ENCODE data around the gene POLL.
"Not testable (repeated sequence)": the region's sequence is repeated elsewhere in the genome, so short reads cannot be mapped to it uniquely, and the experiment has no call there.

Gene POLL

DNA sequence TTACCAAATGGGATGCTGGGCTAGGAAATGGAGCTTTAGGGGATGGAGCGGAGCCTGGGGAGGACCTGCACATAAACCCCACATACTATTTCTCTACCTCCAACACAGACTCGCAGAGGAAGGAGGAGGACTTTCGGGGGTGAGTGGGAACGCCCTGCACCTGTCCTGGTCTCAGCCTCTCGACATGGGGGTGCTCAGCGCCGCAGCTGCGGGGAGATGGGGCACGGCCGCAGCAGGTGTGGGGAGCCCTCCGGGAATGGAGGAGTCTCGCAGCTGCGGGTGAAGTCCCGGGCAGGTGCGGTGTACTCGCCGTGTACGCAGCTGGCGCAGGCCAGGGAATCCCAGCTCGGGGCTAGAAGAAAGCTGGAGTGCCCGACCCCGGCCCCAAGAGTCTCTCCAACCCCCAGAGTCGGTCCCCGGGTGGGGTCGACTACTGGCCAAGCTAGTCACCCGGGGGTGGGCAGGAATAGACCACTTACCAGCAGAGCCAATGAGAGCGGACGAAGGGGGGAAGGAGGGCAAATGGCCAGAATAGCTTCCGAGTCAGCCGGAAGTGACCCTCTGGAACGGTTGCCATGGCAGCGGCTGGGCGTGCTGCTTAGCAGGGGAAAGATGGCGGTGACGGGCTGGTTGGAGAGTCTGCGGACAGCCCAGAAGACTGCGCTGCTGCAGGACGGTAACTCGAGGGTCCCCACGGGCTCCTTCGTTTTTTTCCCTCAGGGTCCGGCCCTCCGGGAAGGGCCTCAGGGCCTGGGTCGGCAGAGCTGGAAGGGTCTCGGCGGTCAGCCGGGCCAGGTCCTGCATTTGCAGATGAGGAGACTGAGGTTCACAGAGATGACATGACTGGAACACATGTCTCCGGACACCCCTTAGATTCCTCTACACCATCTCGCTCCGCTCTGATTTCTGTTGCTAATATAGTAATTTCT, at the start of gene POLL, which contains the start of gene DPCD:
POLL (minus strand) TSS at position 533 of the 929 bp plus-strand sequence. CDS start 897 bp downstream, outside the sequence.
DPCD (plus strand) TSS at position 597 of the 929 bp plus-strand sequence; CDS start at position 613, 16 bp downstream.
- peak within 1 kb of the TSS; percentile 82 for H3K9ac ChIP-seq (ENCODE audit: insufficient read length)
- H3K36me3 ChIP-seq (ENCODE audit: insufficient read depth, low read length) = no peaks in the 10 kb centered on the region
- H3K9me3 ChIP-seq (ENCODE audit: low read depth, low read length) = no peaks in the 10 kb centered on the region
- H3K4me3 ChIP-seq = peak within 1 kb of the TSS; percentile 85
- TF ChIP-seq POLR2AphosphoS5 (IDR thresholded peaks at IDR 0.05; ENCODE audit: borderline replicate concordance, low read depth, low read length) (peak; percentile 57; the same call in 1 of the 2 replicates), FOXP2 (optimal IDR thresholded peaks at IDR 0.05; ENCODE audit: control extremely low read depth, extremely low read length, insufficient read depth) (no peak), EZH2 (IDR thresholded peaks at IDR 0.05) (no peak)
- no peak within 1 kb of the TSS for H3K27ac ChIP-seq
- DNase-seq (ENCODE audit: low read depth, low spot score) = no peak

- H3K36me3 ChIP-seq (ENCODE audit: insufficient read depth, low read length); H3K27ac ChIP-seq; DNase-seq (ENCODE audit: low read depth, low spot score); H3K9ac ChIP-seq (ENCODE audit: insufficient read length); H3K9me3 ChIP-seq (ENCODE audit: low read depth, low read length); H3K4me3 ChIP-seq: not testable (repeated sequence)
Observed at GRCh38 chr10:101633510-101633909, 45.5 kb upstream of the POLL start.

- Histone ChIP-seq H3K9me3 (ENCODE audit: low read depth, low read length) (no peaks in the 10 kb centered on the region), H3K27ac (no peak overlapping the region), H3K36me3 (ENCODE audit: insufficient read depth, low read length) (no peaks in the 10 kb centered on the region), H3K4me3 (no peak overlapping the region), H3K9ac (ENCODE audit: insufficient read length) (no peak overlapping the region)
- no peak for DNase-seq (ENCODE audit: low read depth, low spot score)
- TF ChIP-seq EZH2 (IDR thresholded peaks at IDR 0.05) (no peak), POLR2AphosphoS5 (IDR thresholded peaks at IDR 0.05; ENCODE audit: borderline replicate concordance, low read depth, low read length) (no peak), FOXP2 (optimal IDR thresholded peaks at IDR 0.05; ENCODE audit: control extremely low read depth, extremely low read length, insufficient read depth) (no peak)
Observed at GRCh38 chr10:101631821-101632475, 43.9 kb upstream of the POLL start.

- Histone ChIP-seq H3K4me3 (no peak overlapping the region), H3K9me3 (ENCODE audit: low read depth, low read length) (no peaks in the 10 kb centered on the region), H3K9ac (ENCODE audit: insufficient read length) (no peak overlapping the region), H3K27ac (no peak overlapping the region), H3K36me3 (ENCODE audit: insufficient read depth, low read length) (no peaks in the 10 kb centered on the region)
- no peak for DNase-seq (ENCODE audit: low read depth, low spot score)
- TF ChIP-seq POLR2AphosphoS5 (IDR thresholded peaks at IDR 0.05; ENCODE audit: borderline replicate concordance, low read depth, low read length) (no peak), FOXP2 (optimal IDR thresholded peaks at IDR 0.05; ENCODE audit: control extremely low read depth, extremely low read length, insufficient read depth) (no peak), EZH2 (IDR thresholded peaks at IDR 0.05) (no peak)
Observed at GRCh38 chr10:101630633-101630920, 42.5 kb upstream of the POLL start.

DNA sequence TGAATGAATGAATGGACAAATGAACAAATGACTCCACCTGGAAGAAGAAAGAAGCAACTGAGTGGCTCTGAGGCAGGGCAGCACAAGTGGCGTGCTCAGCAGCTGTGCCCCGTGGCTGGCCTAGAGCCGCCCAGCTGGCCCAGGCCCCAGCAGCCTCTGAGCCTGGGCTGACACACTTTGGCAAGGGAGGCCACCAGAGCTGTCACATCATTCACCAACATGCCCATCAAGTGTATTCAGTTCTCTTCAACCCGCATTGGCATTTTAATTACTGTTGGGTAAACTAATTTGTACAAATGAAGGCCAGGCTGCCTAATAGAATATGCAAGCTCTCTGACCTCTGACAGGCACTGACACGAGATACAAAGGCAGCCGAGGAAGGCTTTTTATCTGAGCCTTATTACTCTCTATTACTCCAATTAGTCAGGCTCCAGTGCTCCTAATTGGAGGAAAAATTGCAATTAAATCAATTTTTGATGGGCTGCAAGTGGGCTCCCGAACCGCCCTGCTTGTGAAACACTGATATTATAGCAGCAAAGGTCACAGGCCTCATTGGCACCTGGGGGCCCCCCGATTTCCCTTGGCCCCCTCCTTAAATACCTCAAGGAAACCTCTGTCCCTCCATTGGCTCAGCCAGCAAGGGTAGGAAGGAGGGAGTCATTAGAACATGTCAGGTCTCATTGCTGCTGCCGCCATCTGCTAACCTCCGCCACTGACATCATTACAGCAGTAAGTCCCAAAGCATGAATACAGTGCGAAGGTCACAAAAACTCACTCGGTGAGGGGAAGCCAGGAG, 42.0 kb upstream of the POLL start:
- Histone ChIP-seq H3K9me3 (ENCODE audit: low read depth, low read length) (no peaks in the 10 kb centered on the region), H3K9ac (ENCODE audit: insufficient read length) (no peak overlapping the region), H3K27ac (no peak overlapping the region), H3K4me3 (no peak overlapping the region), H3K36me3 (ENCODE audit: insufficient read depth, low read length) (no peaks in the 10 kb centered on the region)
- TF ChIP-seq FOXP2 (optimal IDR thresholded peaks at IDR 0.05; ENCODE audit: control extremely low read depth, extremely low read length, insufficient read depth) = no peak
- no peak for TF ChIP-seq EZH2 (IDR thresholded peaks at IDR 0.05)
- TF ChIP-seq POLR2AphosphoS5 (IDR thresholded peaks at IDR 0.05; ENCODE audit: borderline replicate concordance, low read depth, low read length) = no peak
- no peak for DNase-seq (ENCODE audit: low read depth, low spot score)

- H3K4me3 ChIP-seq = no peak overlapping the region
- no peak overlapping the region for H3K27ac ChIP-seq
- DNase-seq (ENCODE audit: low read depth, low spot score) = no peak
- no peaks in the 10 kb centered on the region; the same call in 1 of the 2 replicates for H3K36me3 ChIP-seq (ENCODE audit: insufficient read depth, low read length)
- TF ChIP-seq EZH2 (IDR thresholded peaks at IDR 0.05) (no peak), POLR2AphosphoS5 (IDR thresholded peaks at IDR 0.05; ENCODE audit: borderline replicate concordance, low read depth, low read length) (no peak), FOXP2 (optimal IDR thresholded peaks at IDR 0.05; ENCODE audit: control extremely low read depth, extremely low read length, insufficient read depth) (no peak)
- H3K9ac ChIP-seq (ENCODE audit: insufficient read length) = no peak overlapping the region
- no peaks in the 10 kb centered on the region for H3K9me3 ChIP-seq (ENCODE audit: low read depth, low read length)
Observed at GRCh38 chr10:101625821-101626412, 37.9 kb upstream of the POLL start.

DNA sequence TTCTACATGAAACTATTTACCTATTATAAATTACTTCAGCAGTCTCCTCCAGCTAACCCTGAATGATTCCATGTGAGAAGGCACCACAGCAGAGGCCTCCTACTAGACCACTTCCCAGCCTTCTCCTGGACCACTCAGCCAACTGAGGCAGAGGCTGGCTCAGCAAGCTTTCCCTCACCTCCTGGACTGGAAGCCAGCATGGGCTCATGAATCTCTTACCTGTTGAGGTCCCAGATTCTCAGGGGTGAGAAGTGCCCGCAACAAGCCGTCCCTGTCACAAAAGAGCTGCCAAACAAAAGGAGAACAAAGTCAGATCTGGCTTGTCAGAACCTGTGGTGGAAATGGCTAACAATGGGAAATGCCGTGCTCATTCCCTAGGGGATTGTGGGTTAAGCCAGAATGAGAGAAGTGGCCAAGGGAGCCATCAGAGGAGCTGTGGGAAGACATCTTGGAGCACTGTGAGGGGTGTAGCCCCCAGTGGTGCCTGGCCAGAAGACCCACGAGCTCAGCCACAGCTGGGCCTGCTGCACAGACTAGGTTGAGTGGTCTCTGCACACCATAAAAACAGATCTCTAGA, 36.6 kb upstream of the POLL start:
- Histone ChIP-seq H3K4me3 (no peak overlapping the region), H3K27ac (no peak overlapping the region), H3K9me3 (ENCODE audit: low read depth, low read length) (no peaks in the 10 kb centered on the region), H3K36me3 (ENCODE audit: insufficient read depth, low read length) (no peaks in the 10 kb centered on the region; the same call in 1 of the 2 replicates), H3K9ac (ENCODE audit: insufficient read length) (no peak overlapping the region)
- no peak for DNase-seq (ENCODE audit: low read depth, low spot score)
- no peak for TF ChIP-seq FOXP2 (optimal IDR thresholded peaks at IDR 0.05; ENCODE audit: control extremely low read depth, extremely low read length, insufficient read depth)
- no peak for TF ChIP-seq POLR2AphosphoS5 (IDR thresholded peaks at IDR 0.05; ENCODE audit: borderline replicate concordance, low read depth, low read length)
- no peak for TF ChIP-seq EZH2 (IDR thresholded peaks at IDR 0.05)
